Measurements from ENCODE around the gene GZMM.
A peak's percentile ranks its signal among the peaks of the same experiment; 100 is the strongest.

Gene GZMM

GRCh38 chr19:511101-511851 is 32.6 kb upstream of the GZMM start:
- peak in 21 of 56 donors; percentile 6 to 85 (median 62) for DNase-seq

- DNase-seq = no peak
Observed at GRCh38 chr19:512547-513365, 31.1 kb upstream of the GZMM start.

- DNase-seq = no peak
Observed at GRCh38 chr19:513368-514165, 30.3 kb upstream of the GZMM start.

- no peak for DNase-seq
Observed at GRCh38 chr19:514166-514663, 29.6 kb upstream of the GZMM start.

- DNase-seq = no peak
Observed at GRCh38 chr19:517721-518597, 25.9 kb upstream of the GZMM start.

- peak in 1 of 56 donors; percentile 13 for DNase-seq
Observed at GRCh38 chr19:518598-519231, 25.1 kb upstream of the GZMM start.

GRCh38 chr19:519449-519865 is 24.4 kb upstream of the GZMM start:
- DNase-seq = no peak

GRCh38 chr19:522726-523125 is 21.1 kb upstream of the GZMM start:
- no peak for DNase-seq

GRCh38 chr19:524062-524674 is 19.7 kb upstream of the GZMM start:
- DNase-seq = no peak

- DNase-seq = peak in 3 of 56 donors; percentile 20 to 50 (median 38)
Observed at GRCh38 chr19:525029-525428, 18.8 kb upstream of the GZMM start.

GRCh38 chr19:525857-526419 is 17.9 kb upstream of the GZMM start:
- no peak for DNase-seq

GRCh38 chr19:530134-531008 is 13.5 kb upstream of the GZMM start:
- DNase-seq = no peak

- peak in 50 of 56 donors; percentile 20 to 87 (median 67) for DNase-seq
Observed at GRCh38 chr19:531009-531752, 12.7 kb upstream of the GZMM start.

GRCh38 chr19:531753-532560 is 11.9 kb upstream of the GZMM start, which contains the start of gene CDC34:
Gene CDC34, plus strand, starts transcription at chr19:531760. Its CDS starts 172 bp downstream, at chr19:531932.
- peak in 6 of 56 donors; percentile 35 to 54 (median 40) for DNase-seq

GRCh38 chr19:532561-533363 is 11.1 kb upstream of the GZMM start:
- peak in 55 of 56 donors; percentile 24 to 88 (median 70) for DNase-seq

All from amygdala (tissue), 56 donors.